HS-27A (cell line): ENCODE results near the gene TGFBI.

ENCODE experiments used
- DNase-seq: peaks from one replicate; pipeline ENCODE4 v3.0.0-alpha.2; 2012; ENCODE audit warnings: low read depth, missing footprints

TGFBI gene

GRCh38 chr5:136063778-136064465 is 35.1 kb downstream of the TGFBI start:
- no peak for DNase-seq

DNA sequence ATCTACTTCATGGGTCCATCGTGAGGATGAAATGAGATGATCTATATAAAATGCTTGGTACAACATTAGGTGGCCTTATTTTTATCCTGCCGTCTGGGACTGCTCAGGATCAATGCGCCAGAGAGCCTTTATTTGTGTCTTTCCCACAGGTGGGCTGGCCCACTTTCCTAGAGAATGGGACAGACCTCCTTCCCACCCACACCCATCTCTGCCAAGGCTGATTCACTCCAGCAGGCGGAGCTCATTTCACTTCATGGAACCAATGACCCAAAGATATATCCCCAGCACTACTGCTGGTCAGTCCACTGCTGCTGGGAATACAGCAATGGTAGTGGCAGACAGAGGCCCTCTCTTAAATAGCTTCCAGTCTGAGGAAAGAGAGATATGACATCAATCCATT is 35.7 kb downstream of the TGFBI start:
- DNase-seq, result no peak

GRCh38 chr5:136065588-136065987 is 36.8 kb downstream of the TGFBI start:
- DNase-seq, result no peak

- DNase-seq, result no peak
Observed at GRCh38 chr5:136066661-136067271, 38.0 kb downstream of the TGFBI start.

DNA sequence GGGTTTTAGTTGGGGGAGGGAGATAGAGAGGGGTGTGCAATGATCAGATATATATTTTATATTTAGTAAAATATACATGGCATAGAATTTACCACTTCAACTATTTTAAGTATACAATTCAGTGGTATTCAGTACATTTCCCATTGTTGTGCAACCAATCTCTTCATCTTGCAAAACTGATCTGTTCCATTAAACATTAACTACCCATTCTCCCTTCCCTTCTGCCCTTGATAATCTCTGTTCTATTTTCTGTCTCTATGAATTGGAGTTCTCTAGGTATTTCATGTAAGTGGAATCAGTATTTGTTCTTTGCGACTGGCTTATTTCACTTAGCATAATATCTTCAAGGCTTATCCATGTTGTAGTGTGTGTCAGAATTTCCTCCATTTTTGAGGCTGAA is 38.6 kb downstream of the TGFBI start:
- DNase-seq, result no peak

DNA sequence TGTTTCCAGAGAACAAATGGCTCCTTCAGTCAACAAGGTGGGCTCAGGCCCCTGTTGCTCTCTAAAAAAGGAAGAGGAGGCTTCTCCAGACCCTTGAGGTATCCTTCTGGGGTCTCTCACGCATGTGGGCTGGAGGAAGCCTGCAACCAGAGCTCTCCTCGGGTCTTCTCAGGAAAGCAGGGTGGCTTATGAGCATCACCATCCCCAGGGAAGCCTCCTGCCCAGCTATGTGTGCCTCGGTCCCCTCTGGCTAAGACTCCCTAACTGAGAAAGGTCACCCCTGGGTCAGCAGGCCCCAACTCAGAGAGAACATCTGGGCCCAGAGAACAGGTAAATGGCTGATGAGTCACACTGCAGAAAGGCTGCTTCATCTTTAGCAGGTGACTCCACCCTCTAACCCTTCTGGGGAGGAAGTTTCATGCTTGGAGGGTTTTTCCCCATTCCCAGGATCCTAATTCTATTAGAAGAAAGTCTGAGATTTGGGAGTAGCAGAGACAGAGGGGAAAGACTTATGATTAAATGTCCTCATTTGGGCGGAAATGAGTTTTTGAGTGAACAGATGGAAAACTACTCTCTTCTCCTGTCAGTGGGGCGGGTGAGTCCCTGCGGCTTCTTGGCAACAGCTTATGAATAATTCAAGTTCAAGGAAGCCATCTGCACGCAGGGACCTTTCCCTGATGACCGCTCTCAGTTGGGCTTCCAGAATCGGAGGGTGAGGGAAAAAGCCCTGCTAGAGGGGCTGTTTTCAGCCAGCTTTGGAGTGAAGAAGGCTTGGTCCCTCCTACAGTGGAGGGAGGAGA is 41.9 kb downstream of the TGFBI start:
- no peak for DNase-seq

- no peak for DNase-seq
Observed at GRCh38 chr5:136073714-136074529, 45.1 kb downstream of the TGFBI start.

DNA sequence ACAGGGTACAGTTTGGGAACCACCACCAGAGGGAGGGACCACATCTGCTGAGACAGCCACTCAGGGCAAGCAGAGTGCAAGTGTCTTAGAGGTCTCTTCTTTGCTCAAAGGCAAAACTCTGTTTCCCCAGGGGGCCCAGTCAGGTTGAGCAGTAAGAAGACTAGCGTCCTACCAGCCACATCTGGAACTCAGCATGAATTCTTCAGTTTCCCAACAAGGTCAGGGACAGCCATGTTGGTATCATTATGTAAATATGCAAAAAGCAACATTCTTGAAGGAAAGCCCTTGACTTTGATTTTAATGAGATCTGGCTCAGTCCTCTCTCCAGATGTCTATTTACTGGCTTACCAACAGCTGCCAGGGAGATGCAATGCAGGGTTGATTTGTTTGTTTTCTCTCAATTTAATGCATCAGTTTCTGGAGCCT is 46.7 kb downstream of the TGFBI start:
- no peak for DNase-seq

- no peak for DNase-seq
Observed at GRCh38 chr5:136076067-136076466, 47.3 kb downstream of the TGFBI start.

DNA sequence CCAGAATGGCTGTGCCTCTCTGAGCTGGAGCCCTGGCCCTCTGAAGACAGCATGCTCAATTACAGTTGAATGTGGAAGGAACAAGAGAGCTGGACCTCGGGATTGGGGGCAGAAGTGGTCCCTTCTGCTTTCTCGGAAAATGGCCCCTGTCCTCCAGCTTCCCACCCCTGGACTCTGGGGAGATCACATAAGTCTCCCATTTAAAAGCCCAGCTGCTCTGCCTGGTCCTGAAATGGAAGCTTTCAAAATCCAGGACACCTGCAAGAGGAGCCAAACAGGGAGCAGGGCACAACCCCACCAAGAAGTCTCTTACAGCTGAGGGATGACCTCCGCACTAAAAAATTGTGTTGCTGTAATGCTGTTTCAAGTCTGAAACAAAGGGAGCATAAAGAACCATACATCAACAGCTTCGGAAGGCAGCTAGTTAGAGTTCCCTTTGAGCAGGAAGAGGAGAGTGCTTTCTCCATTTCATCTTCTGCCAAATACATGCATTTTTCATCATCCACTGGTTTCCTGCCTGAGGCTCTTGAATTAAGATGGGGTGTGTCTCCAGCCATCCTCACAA is 48.2 kb downstream of the TGFBI start:
- no peak for DNase-seq

GRCh38 chr5:136079195-136079985 is 50.6 kb downstream of the TGFBI start:
- DNase-seq, result no peak

DNA sequence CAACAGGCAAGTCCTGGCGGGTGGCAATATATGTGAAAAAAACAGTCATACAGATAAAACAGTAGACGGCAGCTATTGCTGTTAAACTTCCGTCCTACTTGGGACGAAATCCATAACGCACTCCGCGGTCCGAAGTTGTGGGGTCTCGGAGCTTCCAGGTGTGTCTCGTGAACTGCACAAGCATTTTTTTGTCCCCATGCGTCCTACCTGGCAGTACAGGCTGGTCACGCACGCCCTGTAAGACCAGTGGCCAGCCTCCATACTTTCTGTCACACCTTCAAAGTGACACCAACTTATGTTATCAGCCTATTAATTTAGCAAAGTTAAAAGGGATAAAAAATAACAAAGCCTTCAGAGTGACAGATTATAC is 51.3 kb downstream of the TGFBI start:
- no peak for DNase-seq

DNA sequence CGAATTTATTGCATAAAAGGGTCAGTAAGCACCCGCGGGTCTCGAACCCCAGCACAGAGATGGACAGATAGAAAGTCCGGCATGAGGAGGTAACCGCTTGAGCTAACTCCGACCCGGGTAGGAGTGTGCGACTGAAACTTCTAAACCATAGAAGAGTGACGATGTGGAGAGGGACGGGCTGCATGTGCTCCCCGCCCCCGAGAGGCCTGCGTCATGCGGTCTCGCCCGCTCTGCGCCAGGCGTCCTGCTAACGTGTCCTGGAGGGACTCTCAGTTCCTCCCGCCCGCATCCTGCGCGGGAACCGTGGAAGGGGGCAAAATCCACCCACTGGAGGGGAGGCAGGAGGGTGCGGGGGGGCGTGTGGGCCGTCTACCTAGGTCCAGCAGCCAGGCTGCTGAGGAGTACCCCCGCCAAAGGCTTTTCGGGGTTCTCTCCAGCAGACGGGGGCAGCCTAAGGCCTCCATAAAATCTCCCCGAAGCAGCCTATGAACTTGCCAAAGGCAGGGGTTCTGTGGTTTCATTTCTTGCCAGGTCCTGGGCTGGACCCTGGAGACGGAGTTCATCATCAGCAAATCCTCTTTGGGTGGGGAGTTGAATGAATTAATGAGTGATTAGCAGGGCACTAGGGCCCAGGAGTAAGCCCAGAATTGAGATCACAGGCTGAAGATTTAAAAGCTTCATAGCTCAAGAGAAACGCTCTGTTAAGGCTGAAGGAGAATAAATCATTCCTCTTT is 51.9 kb downstream of the TGFBI start:
- DNase-seq, result no peak

GRCh38 chr5:136081217-136081591 is 52.4 kb downstream of the TGFBI start:
- no peak for DNase-seq

GRCh38 chr5:136082390-136083193 is 53.8 kb downstream of the TGFBI start:
- DNase-seq, result no peak

- DNase-seq, result no peak
Observed at GRCh38 chr5:136084698-136085097, 55.9 kb downstream of the TGFBI start.

DNA sequence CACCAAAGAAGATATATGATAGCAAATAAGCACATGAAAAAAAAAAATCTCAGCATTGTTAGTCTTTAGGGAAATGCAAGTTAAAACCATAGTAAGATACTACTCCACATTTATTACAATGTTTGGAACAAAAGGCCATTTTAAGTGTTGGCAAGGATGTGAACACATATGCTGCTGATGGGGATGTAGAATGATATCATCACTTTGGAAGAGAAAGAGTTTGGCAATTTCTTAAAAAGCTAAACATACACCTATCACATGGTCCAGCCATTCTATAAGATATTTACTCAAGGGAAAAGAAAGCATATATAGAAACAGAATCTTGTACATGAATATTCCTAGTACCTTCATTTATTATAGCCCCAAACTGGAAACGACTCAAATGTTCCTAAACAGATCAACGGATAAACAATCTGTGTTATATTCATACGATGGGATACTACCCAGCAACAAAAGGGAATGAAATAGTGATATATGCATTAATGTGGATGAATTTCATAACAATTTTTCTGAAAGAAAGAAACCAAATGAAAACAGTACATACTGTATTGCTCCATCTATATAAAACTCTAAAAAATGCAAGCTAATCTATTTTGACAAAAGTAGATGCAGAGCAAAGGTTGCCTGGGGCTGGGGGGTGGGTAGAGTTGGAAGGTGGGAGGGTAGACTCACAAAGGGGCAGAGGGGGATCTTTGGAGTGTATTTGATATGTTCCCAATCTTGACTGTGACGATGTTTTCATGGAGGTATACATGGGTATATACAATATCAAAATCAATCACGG is 58.2 kb downstream of the TGFBI start:
- no peak for DNase-seq

- no peak for DNase-seq
Observed at GRCh38 chr5:136087961-136088871, 59.4 kb downstream of the TGFBI start.
